Calu3 (cell line): ENCODE data around the gene NLRC5. TPM values are rescaled to one million over a fixed set of nuclear protein-coding genes. Genes with fewer than 3 reads are reported as not detected.

Source experiments
- BruUV-seq: library from RNA; stranded (reverse); fragments of 400-500 nt; replicated peaks from 2 replicates; lab custom pipeline; 2021; lab: Mats Ljungman, UMichigan
- CTCF ChIA-PET: fragments of 300-600 bp; sonication (Branson Sonifier 250); formaldehyde crosslinking; loops from one replicate; lab custom pipeline; 2022; ENCODE audit warnings: antibody characterized with exemption; lab: Charles Lee
- DNase-seq: peaks from one replicate; pipeline ENCODE4 v3.0.0; 2022
- H3K27ac Mint-ChIP-seq: one replicate; pipeline ENCODE4 v1.8.0; 2022; ENCODE audit warnings: mixed read lengths; ENCODE audit not compliant: unreplicated experiment
- H3K27me3 Mint-ChIP-seq: one replicate; pipeline ENCODE4 v1.8.0; 2022; ENCODE audit warnings: mixed read lengths; ENCODE audit not compliant: unreplicated experiment
- H3K36me3 Mint-ChIP-seq: one replicate; pipeline ENCODE4 v1.8.0; 2022; ENCODE audit warnings: mild to moderate bottlenecking, moderate library complexity, mixed read lengths; ENCODE audit not compliant: insufficient read depth, unreplicated experiment
- H3K4me1 Mint-ChIP-seq: one replicate; pipeline ENCODE4 v1.8.0; 2022; ENCODE audit warnings: mild to moderate bottlenecking, low read depth, mixed read lengths; ENCODE audit not compliant: unreplicated experiment
- H3K4me3 Mint-ChIP-seq: one replicate; pipeline ENCODE4 v1.8.0; 2022; ENCODE audit warnings: mild to moderate bottlenecking, low read depth, moderate library complexity, mixed read lengths; ENCODE audit not compliant: unreplicated experiment
- H3K9me3 Mint-ChIP-seq: one replicate; pipeline ENCODE4 v1.8.0; 2022; ENCODE audit warnings: low read depth, mixed read lengths; ENCODE audit not compliant: unreplicated experiment
- CTCF ChIP-seq: fragments of 200-600 bp; IDR thresholded peaks from one replicate; pipeline ENCODE4 v1.8.0; 2022; ENCODE audit warnings: antibody characterized with exemption; ENCODE audit not compliant: unreplicated experiment
- intact Hi-C: fragments of 100-400 bp; cut with micrococcal nuclease; formaldehyde crosslinking; loops from one replicate; pipeline ENCODE4 v1.10.0; 2022; ENCODE audit not compliant: unreplicated experiment
- total RNA-seq: library from RNA; stranded (reverse); gene quantifications from 2 replicates; pipeline ENCODE4 v1.2.3, GENCODE V29; 2022

Gene NLRC5
- total RNA-seq, 1 experiment from 2014 or later: 18.0 TPM

GRCh38 chr16:57127037-57127763, 137.8 kb downstream of the NLRC5 start:
- no TSS peak for BruUV-seq
- H3K9me3 Mint-ChIP-seq: no peaks in the 10 kb centered on the region
- no peaks in the 10 kb centered on the region for H3K27me3 Mint-ChIP-seq
- H3K36me3 Mint-ChIP-seq: peaks cover 5% of the 10 kb centered on the region
- no peaks in the 10 kb centered on the region for H3K4me1 Mint-ChIP-seq
- CTCF ChIA-PET: no interaction called here
- intact Hi-C loops: no loop called here
- H3K27ac Mint-ChIP-seq: no peak overlapping the region
- H3K4me3 Mint-ChIP-seq: no peak overlapping the region
- DNase-seq: no peak
- TF ChIP-seq CTCF: no peak

GRCh38 chr16:57127836-57128235, 138.5 kb downstream of the NLRC5 start:
- CTCF ChIA-PET: no interaction called here
- Mint-ChIP-seq H3K4me1 (no peaks in the 10 kb centered on the region), H3K27ac (no peak overlapping the region), H3K9me3 (no peaks in the 10 kb centered on the region), H3K27me3 (no peaks in the 10 kb centered on the region), H3K36me3 (peaks cover 5% of the 10 kb centered on the region), H3K4me3 (no peak overlapping the region)
- no peak for DNase-seq
- BruUV-seq: no TSS peak
- no peak for TF ChIP-seq CTCF
- intact Hi-C loops: no loop called here

- CTCF ChIA-PET: interaction anchor here (0.5 kb wide), 1 partner anchor 542 kb away, joined by 4 read pairs; no protein-coding TSS in a partner anchor
- no peak for DNase-seq
- H3K9me3 Mint-ChIP-seq: no peaks in the 10 kb centered on the region
- BruUV-seq: no TSS peak
- intact Hi-C loops: no loop called here
- peaks cover 5% of the 10 kb centered on the region for H3K36me3 Mint-ChIP-seq
- no peaks in the 10 kb centered on the region for H3K27me3 Mint-ChIP-seq
- no peaks in the 10 kb centered on the region for H3K4me1 Mint-ChIP-seq
- no peak overlapping the region for H3K4me3 Mint-ChIP-seq
- no peak overlapping the region for H3K27ac Mint-ChIP-seq
- TF ChIP-seq CTCF: no peak
Observed at GRCh38 chr16:57128771-57129389, 139.5 kb downstream of the NLRC5 start.

- Mint-ChIP-seq H3K27me3 (no peaks in the 10 kb centered on the region), H3K4me1 (no peaks in the 10 kb centered on the region), H3K27ac (no peak overlapping the region), H3K4me3 (no peak overlapping the region), H3K36me3 (peaks cover 5% of the 10 kb centered on the region), H3K9me3 (no peaks in the 10 kb centered on the region)
- CTCF ChIA-PET: no interaction called here
- no peak for DNase-seq
- no TSS peak for BruUV-seq
- TF ChIP-seq CTCF: no peak
- intact Hi-C loops: no loop called here
Observed at GRCh38 chr16:57130950-57131321, 141.6 kb downstream of the NLRC5 start.
